HCT116 (cell line): ENCODE results near the gene MEPCE. TPM values are rescaled to one million over a fixed set of nuclear protein-coding genes. Genes with fewer than 3 reads are reported as not detected.
A peak's percentile ranks its signal among the peaks of the same experiment; 100 is the strongest.

Source experiments
- ATAC-seq: fragments of 200-7000 bp; cut with Tn5 transposase; 2 replicates; pipeline ENCODE4 v1.9.1; 2020; ENCODE audit warnings: mild to moderate bottlenecking, moderate library complexity
- Bru-seq: library from RNA; stranded (reverse); fragments of 400-500 nt; gene quantifications from one replicate; lab custom pipeline; 2021; lab: Mats Ljungman, UMichigan
- BruChase-seq, 2 experiments: library from RNA; stranded (reverse); fragments of 400-500 nt; gene quantifications; one replicate each; lab custom pipeline; 2021; lab: Mats Ljungman, UMichigan
- BruUV-seq: library from RNA; stranded (reverse); fragments of 400-500 nt; replicated peaks from 2 replicates; lab custom pipeline; 2021; lab: Mats Ljungman, UMichigan
- CTCF ChIA-PET: fragments of 300-600 bp; sonication (Branson Sonifier 250); formaldehyde crosslinking; loops from one replicate; lab custom pipeline; 2021; ENCODE audit warnings: antibody characterized with exemption; lab: Charles Lee
- POLR2A ChIA-PET: fragments of 300-600, 350-600 bp; sonication (Branson Sonifier 250); formaldehyde crosslinking; loops from one replicate; lab custom pipeline; 2021; ENCODE audit warnings: antibody characterized with exemption; lab: Charles Lee
- RAD21 ChIA-PET, 2 experiments: fragments of 300-600 bp; sonication (Branson Sonifier 250); formaldehyde crosslinking; loops; one replicate each; lab custom pipeline; 2023; ENCODE audit warnings: low total read pairs in 2 of 2; ENCODE audit not compliant: uncharacterized antibody in 2 of 2, unreplicated experiment in 2 of 2, low non-redundant PET in 1 of 2; lab: Charles Lee
- DNase-seq: peaks from one replicate; pipeline ENCODE4 v3.0.0-alpha.2; 2010; ENCODE audit warnings: low read depth, low spot score
- H2AFZ ChIP-seq: fragments of 200-600 bp; shearing (Covaris generic), sonication (generic); 2 replicates; pipeline ENCODE4 v1.6.1; 2017; ENCODE audit warnings: low read depth, mixed run types, mixed read lengths, antibody characterized with exemption, low read length; ENCODE audit not compliant: poor library complexity, severe bottlenecking
- H3K27ac ChIP-seq: 2 replicates; pipeline ENCODE4 v1.5.1; 2012; ENCODE audit warnings: low read depth, low read length
- H3K27me3 ChIP-seq: fragments of 200-600 bp; sonication (generic); 2 replicates; pipeline ENCODE4 v1.6.1; 2016; ENCODE audit warnings: mixed run types, low read length, mixed read lengths; ENCODE audit not compliant: insufficient read depth
- H3K36me3 ChIP-seq, 2 experiments: fragments of 200-500 bp in 1 of 2; fragments of 200-600 bp in 1 of 2; sonication (Bioruptor generic) in 1 of 2; sonication (generic) in 1 of 2; 2 replicates each; pipeline versions ENCODE4 v1.5.1 to v1.6.1; 2014 to 2016; ENCODE audit warnings: low read length in 2 of 2, inconsistent platforms in 1 of 2, mixed read lengths in 1 of 2, mixed run types in 1 of 2; ENCODE audit not compliant: insufficient read depth in 2 of 2, control insufficient read depth in 1 of 2
- H3K4me1 ChIP-seq, 2 experiments: fragments of 200-600 bp in 1 of 2; sonication (generic) in 1 of 2; 2 replicates each; pipeline versions ENCODE4 v1.5.1 to v1.6.1; 2012 to 2017; ENCODE audit warnings: low read length in 2 of 2, inconsistent platforms in 1 of 2, mild to moderate bottlenecking in 1 of 2, mixed read lengths in 1 of 2, mixed run types in 1 of 2, moderate library complexity in 1 of 2; ENCODE audit not compliant: insufficient read depth in 2 of 2, control insufficient read depth in 1 of 2
- H3K4me2 ChIP-seq: fragments of 200-600 bp; sonication (generic); 2 replicates; pipeline ENCODE4 v1.6.1; 2017; ENCODE audit warnings: mixed run types, low read length, mixed read lengths
- H3K4me3 ChIP-seq, 2 experiments: fragments of 200-600 bp in 1 of 2; sonication (generic) in 1 of 2; replicated peaks in 1 of 2; 2 replicates each; pipeline ENCODE4 v1.5.1; 2011 to 2016; ENCODE audit warnings: low read length in 2 of 2, control low read depth in 1 of 2, low read depth in 1 of 2, mild to moderate bottlenecking in 1 of 2, mixed read lengths in 1 of 2, mixed run types in 1 of 2
- H3K79me2 ChIP-seq: fragments of 200-600 bp; sonication (generic); 2 replicates; pipeline ENCODE4 v1.6.1; 2017; ENCODE audit warnings: mild to moderate bottlenecking, mixed run types, low read length, moderate library complexity, mixed read lengths; ENCODE audit not compliant: insufficient read depth
- H3K9ac ChIP-seq: fragments of 200-600 bp; sonication (generic); 2 replicates; pipeline ENCODE4 v1.6.1; 2016; ENCODE audit warnings: low read length, mixed read lengths
- H3K9me2 ChIP-seq: fragments of 200-600 bp; sonication (generic), shearing (Covaris generic); 2 replicates; pipeline ENCODE4 v1.6.1; 2017; ENCODE audit warnings: mixed run types, mild to moderate bottlenecking, moderate library complexity; ENCODE audit not compliant: insufficient read depth
- H3K9me3 ChIP-seq, 2 experiments: fragments of 200-500 bp in 1 of 2; fragments of 200-600 bp in 1 of 2; sonication (Bioruptor generic) in 1 of 2; sonication (generic) in 1 of 2; 2 replicates each; pipeline ENCODE4 v1.6.1; 2014 to 2017; ENCODE audit warnings: low read length in 2 of 2, mixed read lengths in 2 of 2, inconsistent platforms in 1 of 2, low read depth in 1 of 2, mild to moderate bottlenecking in 1 of 2, mixed run types in 1 of 2, moderate library complexity in 1 of 2; ENCODE audit not compliant: control insufficient read depth in 1 of 2, insufficient read depth in 1 of 2
- H4K20me1 ChIP-seq: fragments of 200-600 bp; sonication (generic), shearing (Covaris generic); 2 replicates; pipeline ENCODE4 v1.6.1; 2017; ENCODE audit warnings: mixed run types, mild to moderate bottlenecking, moderate library complexity; ENCODE audit not compliant: insufficient read depth
- CBX3 ChIP-seq: IDR thresholded peaks from 2 replicates; pipeline ENCODE4 v1.6.1; 2012; ENCODE audit warnings: low read depth
- CEBPB ChIP-seq: IDR thresholded peaks from 2 replicates; pipeline ENCODE4 v1.6.1; 2012; ENCODE audit warnings: low read depth
- EZH2phosphoT487 ChIP-seq: fragments of 200-600 bp; IDR thresholded peaks from 2 replicates; pipeline ENCODE4 v1.6.1; 2018; ENCODE audit warnings: antibody characterized with exemption, borderline replicate concordance
- POLR2A ChIP-seq: IDR thresholded peaks from 2 replicates; pipeline ENCODE4 v1.7.0; 2011; ENCODE audit warnings: borderline replicate concordance; ENCODE audit not compliant: insufficient read depth, insufficient read length; ENCODE audit errors: extremely low read depth
- POLR2AphosphoS5 ChIP-seq: IDR thresholded peaks from 2 replicates; pipeline ENCODE4 v1.6.1; 2011; ENCODE audit warnings: mild to moderate bottlenecking, low read depth, low read length, moderate library complexity
- RAD21 ChIP-seq: IDR thresholded peaks from 2 replicates; pipeline ENCODE4 v1.6.1; 2012; ENCODE audit warnings: low read depth, mild to moderate bottlenecking
- SRF ChIP-seq: IDR thresholded peaks from 2 replicates; pipeline ENCODE4 v1.6.1; 2012; ENCODE audit warnings: low read depth
- YY1 ChIP-seq: IDR thresholded peaks from 2 replicates; pipeline ENCODE4 v1.6.1; 2011; ENCODE audit warnings: low read length, low read depth, moderate library complexity, mild to moderate bottlenecking; ENCODE audit not compliant: insufficient replicate concordance; ENCODE audit errors: extremely low read depth
- ZFX ChIP-seq: fragments of 450-650 bp; IDR thresholded peaks from 2 replicates; pipeline ENCODE4 v1.6.1; 2017
- ZNF274 ChIP-seq: fragments of 200-500 bp; sonication (Bioruptor generic); IDR thresholded peaks from 2 replicates; pipeline ENCODE4 v1.6.1; 2014; ENCODE audit warnings: mild to moderate bottlenecking, low read depth, low read length, inconsistent platforms
- intact Hi-C: fragments of 100-400 bp; cut with micrococcal nuclease; formaldehyde crosslinking; loops from 2 replicates; pipeline ENCODE4 v1.10.0; 2022
- long read RNA-seq: library from polyadenylated mRNA; unstranded; transcript quantifications from one replicate; pipeline ENCODE4 v2.0.0, GENCODE V29; 2021; ENCODE audit not compliant: unreplicated experiment
- polyA plus RNA-seq: library from polyadenylated mRNA; unstranded; fragments of >200 nt; gene quantifications from 2 replicates; pipeline ENCODE4 v1.2.1, GENCODE V29; 2012; ENCODE audit warnings: missing spikeins
- total RNA-seq: library from RNA; stranded (reverse); gene quantifications from one replicate; pipeline ENCODE4 v1.2.1, GENCODE V29; 2021; ENCODE audit not compliant: unreplicated experiment
- TF ChIP-seq, protein P1 (sequence below): IDR thresholded peaks from 2 replicates; pipeline ENCODE4 v1.6.1; 2012
- TF ChIP-seq, protein P2 (sequence below): IDR thresholded peaks from 2 replicates; pipeline ENCODE4 v1.6.1; 2011; ENCODE audit warnings: mild to moderate bottlenecking, low read length, moderate library complexity; ENCODE audit not compliant: insufficient replicate concordance; ENCODE audit errors: extremely low read depth
- TF ChIP-seq, protein P3 (sequence below): IDR thresholded peaks from 2 replicates; pipeline ENCODE4 v1.6.1; 2012
- TF ChIP-seq, protein P4 (sequence below), 3 experiments: fragments of 200-600 bp in 1 of 3; sonication (generic) in 1 of 3; IDR thresholded peaks in 2 of 3; conservative IDR thresholded peaks in 1 of 3; 2 replicates each; pipeline ENCODE4 v1.5.1; 2012 to 2017; ENCODE audit warnings: low read depth in 2 of 3, low read length in 2 of 3, antibody characterized with exemption in 1 of 3, borderline replicate concordance in 1 of 3, control low read depth in 1 of 3, mild to moderate bottlenecking in 1 of 3, mixed read lengths in 1 of 3, mixed run types in 1 of 3, moderate library complexity in 1 of 3; ENCODE audit not compliant: insufficient read depth in 1 of 3

Gene MEPCE, protein sequence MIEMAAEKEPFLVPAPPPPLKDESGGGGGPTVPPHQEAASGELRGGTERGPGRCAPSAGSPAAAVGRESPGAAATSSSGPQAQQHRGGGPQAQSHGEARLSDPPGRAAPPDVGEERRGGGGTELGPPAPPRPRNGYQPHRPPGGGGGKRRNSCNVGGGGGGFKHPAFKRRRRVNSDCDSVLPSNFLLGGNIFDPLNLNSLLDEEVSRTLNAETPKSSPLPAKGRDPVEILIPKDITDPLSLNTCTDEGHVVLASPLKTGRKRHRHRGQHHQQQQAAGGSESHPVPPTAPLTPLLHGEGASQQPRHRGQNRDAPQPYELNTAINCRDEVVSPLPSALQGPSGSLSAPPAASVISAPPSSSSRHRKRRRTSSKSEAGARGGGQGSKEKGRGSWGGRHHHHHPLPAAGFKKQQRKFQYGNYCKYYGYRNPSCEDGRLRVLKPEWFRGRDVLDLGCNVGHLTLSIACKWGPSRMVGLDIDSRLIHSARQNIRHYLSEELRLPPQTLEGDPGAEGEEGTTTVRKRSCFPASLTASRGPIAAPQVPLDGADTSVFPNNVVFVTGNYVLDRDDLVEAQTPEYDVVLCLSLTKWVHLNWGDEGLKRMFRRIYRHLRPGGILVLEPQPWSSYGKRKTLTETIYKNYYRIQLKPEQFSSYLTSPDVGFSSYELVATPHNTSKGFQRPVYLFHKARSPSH
- total RNA-seq (44.4 TPM), Bru-seq, nascent RNA (percentile 87 among the genes with signal in this experiment), BruChase-seq, experiment 1, labeled RNA remaining after a 6-hour chase (percentile 88 among the genes with signal in this experiment), BruChase-seq, experiment 2, labeled RNA remaining after a 2-hour chase (percentile 98 among the genes with signal in this experiment)
- polyA plus RNA-seq = 47.4 and 51.6 TPM in 2 replicates
- long read RNA-seq, transcript MEPCE-201 (4 exons, 3,030 nt) = major isoform, 55 of 70 reads
- long read RNA-seq, partial matches to known transcripts = 2 of 70 reads
- long read RNA-seq, other reads (novel, unspliced or antisense) = 12 of 70 reads

DNA sequence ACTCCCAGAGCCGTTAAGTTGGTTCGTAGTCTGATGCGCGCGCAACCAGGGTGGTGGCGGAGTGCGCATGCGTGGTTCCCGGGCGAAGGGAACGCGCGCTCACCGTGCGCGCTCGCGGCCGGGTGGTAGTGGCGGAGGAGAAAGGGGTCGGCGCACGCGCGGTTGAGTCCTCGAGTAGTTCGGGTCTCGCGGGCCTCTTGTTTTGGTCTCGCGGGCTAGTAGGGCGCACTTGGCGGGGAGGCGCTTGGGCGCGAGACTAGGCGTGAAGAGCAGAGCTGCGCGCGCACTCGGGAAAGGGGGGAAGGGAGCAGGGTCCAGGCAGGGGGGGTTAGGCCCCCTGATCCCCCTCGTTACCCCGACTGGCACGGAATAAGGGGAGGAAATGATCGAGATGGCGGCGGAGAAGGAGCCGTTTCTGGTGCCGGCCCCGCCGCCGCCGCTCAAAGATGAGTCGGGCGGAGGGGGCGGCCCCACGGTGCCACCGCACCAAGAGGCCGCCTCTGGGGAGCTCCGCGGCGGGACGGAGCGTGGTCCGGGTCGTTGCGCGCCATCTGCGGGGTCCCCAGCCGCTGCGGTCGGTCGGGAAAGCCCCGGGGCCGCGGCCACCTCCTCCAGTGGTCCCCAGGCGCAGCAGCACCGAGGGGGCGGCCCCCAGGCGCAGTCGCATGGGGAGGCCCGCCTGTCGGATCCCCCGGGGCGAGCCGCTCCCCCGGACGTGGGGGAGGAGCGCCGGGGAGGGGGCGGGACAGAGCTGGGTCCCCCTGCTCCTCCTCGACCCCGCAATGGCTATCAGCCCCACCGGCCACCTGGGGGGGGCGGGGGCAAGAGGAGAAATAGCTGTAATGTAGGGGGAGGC is at the start of gene MEPCE:
MEPCE (plus strand) TSS at position 195 of the 856 bp plus-strand sequence; CDS start at position 383, 188 bp downstream.
- H3K79me2 ChIP-seq = peaks cover 52% of the 10 kb centered on the region
- peak; percentile 89 for DNase-seq
- peak within 1 kb of the TSS; percentile 82 to 85 for H3K4me3 ChIP-seq
- no peak within 1 kb of the TSS for H2AFZ ChIP-seq
- H3K4me2 ChIP-seq = peak within 1 kb of the TSS; percentile 89
- H4K20me1 ChIP-seq = no peaks in the 10 kb centered on the region
- H3K27ac ChIP-seq = peak within 1 kb of the TSS; percentile 99
- no peaks in the 10 kb centered on the region for H3K9me3 ChIP-seq
- ChIA-PET CTCF (interaction anchor here (1.0 to 2.6 kb wide), 3 partner anchors 20 to 50 kb away, joined by 4 to 12 read pairs (median 4); partner anchors contain the start of gene TSC22D4), POLR2A (interaction anchor here (0.8 to 2.5 kb wide), 15 partner anchors 7 to 655 kb away, joined by 3 to 15 read pairs (median 5); partner anchors contain the start of genes AGFG2, AP4M1, FBXO24 and LRCH4)
- BruUV-seq = TSS peak; percentile 67
- intact Hi-C loops = no loop called here
- H3K36me3 ChIP-seq = peaks cover 5 to 31% of the 10 kb centered on the region in 2 experiments; a peak in 2 of 4 replicates
- no peak for TF ChIP-seq CEBPB
- no peak for TF ChIP-seq EZH2phosphoT487
- no peak for TF ChIP-seq POLR2AphosphoS5
- TF ChIP-seq POLR2A = peak; percentile 9
- TF ChIP-seq SRF = no peak
- peak; percentile 9 for TF ChIP-seq YY1
- TF ChIP-seq, protein P1, sequence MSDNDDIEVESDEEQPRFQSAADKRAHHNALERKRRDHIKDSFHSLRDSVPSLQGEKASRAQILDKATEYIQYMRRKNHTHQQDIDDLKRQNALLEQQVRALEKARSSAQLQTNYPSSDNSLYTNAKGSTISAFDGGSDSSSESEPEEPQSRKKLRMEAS = no peak
- TF ChIP-seq CBX3 = no peak
- TF ChIP-seq ZNF274 = no peak
- TF ChIP-seq, protein P2, sequence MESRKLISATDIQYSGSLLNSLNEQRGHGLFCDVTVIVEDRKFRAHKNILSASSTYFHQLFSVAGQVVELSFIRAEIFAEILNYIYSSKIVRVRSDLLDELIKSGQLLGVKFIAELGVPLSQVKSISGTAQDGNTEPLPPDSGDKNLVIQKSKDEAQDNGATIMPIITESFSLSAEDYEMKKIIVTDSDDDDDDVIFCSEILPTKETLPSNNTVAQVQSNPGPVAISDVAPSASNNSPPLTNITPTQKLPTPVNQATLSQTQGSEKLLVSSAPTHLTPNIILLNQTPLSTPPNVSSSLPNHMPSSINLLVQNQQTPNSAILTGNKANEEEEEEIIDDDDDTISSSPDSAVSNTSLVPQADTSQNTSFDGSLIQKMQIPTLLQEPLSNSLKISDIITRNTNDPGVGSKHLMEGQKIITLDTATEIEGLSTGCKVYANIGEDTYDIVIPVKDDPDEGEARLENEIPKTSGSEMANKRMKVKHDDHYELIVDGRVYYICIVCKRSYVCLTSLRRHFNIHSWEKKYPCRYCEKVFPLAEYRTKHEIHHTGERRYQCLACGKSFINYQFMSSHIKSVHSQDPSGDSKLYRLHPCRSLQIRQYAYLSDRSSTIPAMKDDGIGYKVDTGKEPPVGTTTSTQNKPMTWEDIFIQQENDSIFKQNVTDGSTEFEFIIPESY = peak; percentile 87
- no peak for TF ChIP-seq RAD21
- TF ChIP-seq, protein P3, sequence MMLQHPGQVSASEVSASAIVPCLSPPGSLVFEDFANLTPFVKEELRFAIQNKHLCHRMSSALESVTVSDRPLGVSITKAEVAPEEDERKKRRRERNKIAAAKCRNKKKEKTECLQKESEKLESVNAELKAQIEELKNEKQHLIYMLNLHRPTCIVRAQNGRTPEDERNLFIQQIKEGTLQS = no peak
- peak; percentile 66 for TF ChIP-seq ZFX
- TF ChIP-seq, protein P4, sequence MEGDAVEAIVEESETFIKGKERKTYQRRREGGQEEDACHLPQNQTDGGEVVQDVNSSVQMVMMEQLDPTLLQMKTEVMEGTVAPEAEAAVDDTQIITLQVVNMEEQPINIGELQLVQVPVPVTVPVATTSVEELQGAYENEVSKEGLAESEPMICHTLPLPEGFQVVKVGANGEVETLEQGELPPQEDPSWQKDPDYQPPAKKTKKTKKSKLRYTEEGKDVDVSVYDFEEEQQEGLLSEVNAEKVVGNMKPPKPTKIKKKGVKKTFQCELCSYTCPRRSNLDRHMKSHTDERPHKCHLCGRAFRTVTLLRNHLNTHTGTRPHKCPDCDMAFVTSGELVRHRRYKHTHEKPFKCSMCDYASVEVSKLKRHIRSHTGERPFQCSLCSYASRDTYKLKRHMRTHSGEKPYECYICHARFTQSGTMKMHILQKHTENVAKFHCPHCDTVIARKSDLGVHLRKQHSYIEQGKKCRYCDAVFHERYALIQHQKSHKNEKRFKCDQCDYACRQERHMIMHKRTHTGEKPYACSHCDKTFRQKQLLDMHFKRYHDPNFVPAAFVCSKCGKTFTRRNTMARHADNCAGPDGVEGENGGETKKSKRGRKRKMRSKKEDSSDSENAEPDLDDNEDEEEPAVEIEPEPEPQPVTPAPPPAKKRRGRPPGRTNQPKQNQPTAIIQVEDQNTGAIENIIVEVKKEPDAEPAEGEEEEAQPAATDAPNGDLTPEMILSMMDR (IDR thresholded peaks at IDR 0.05 in 2 of 3, conservative IDR thresholded peaks at IDR 0.05 in 1 of 3; ENCODE audit: borderline replicate concordance in 1 of 3, insufficient read depth in 1 of 3, low read depth in 2 of 3, low read length in 2 of 3) = no peak
- TF ChIP-seq, all 23 proteins: peak for 4
- ATAC-seq = peak; percentile 65
- H3K9me2 ChIP-seq = no peaks in the 10 kb centered on the region
- H3K9ac ChIP-seq = peak within 1 kb of the TSS; percentile 89
- RAD21 ChIA-PET = interaction anchor here in 1 of 2 experiments (0.6 kb wide), 2 partner anchors 208 to 434 kb away, joined by 3 to 4 read pairs; no protein-coding TSS in a partner anchor
- no peaks in the 10 kb centered on the region for H3K27me3 ChIP-seq
- H3K4me1 ChIP-seq = peaks cover 0 to 60% of the 10 kb centered on the region in 2 experiments
